Measurements from ENCODE around the gene PHKB. TPM values are rescaled to one million over a fixed set of nuclear protein-coding genes. Genes with fewer than 3 reads are reported as not detected.

The PHKB gene
- total and polyA plus RNA-seq, 2 donors (not counting 3 experiments of a cell fraction or from before 2014, with no cell fraction given): 30.1 to 61.0 TPM

DNA sequence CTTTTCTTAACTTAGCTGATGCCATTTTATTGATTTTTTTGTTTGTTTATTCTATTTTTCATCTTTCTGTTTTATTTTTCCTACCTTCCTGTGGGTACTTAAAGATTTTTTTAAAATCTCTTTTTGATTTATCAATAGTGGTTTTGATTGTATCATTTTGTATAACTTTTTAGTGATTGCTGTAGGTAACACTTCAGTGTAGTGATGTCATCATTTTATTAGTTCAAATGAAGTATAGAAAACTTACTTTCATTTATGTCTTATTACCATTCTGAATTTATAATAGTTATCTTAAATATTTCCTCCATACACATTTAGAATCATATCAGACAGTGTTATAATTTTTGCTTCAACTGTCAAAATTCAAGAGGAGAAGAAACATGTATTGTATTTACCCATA, 115.9 kb downstream of the PHKB start:
- dilution Hi-C loops (cut with MboI; ENCODE audit: extremely low pct_ligation_motif_present, low sequenced_read_pairs) (no loop called here), intact Hi-C loops (cut with micrococcal nuclease) (no loop called here)
- ChIA-PET POLR2A (no interaction called here), CTCF (no interaction called here)
- no peaks in the 10 kb centered on the region for H3K79me2 ChIP-seq (ENCODE audit: control insufficient read depth, insufficient read depth, low read length)
- no peak overlapping the region for H3K4me2 ChIP-seq (ENCODE audit: insufficient read depth, low read length)
- no peak overlapping the region for H3K27ac ChIP-seq (ENCODE audit: insufficient read depth, low read depth, low read length)
- no peaks in the 10 kb centered on the region for H3K9me1 ChIP-seq (replicated peaks; ENCODE audit: control insufficient read depth, extremely low read depth, insufficient read depth, low read length)
- no peaks in the 10 kb centered on the region for H3K36me3 ChIP-seq (ENCODE audit: control insufficient read depth in 2 of 2, extremely low read depth in 1 of 2, insufficient read depth in 2 of 2, low read length in 2 of 2)
- no peak overlapping the region for H2AFZ ChIP-seq (ENCODE audit: low read depth, low read length)
- TF ChIP-seq GATA2 (IDR thresholded peaks at IDR 0.05; ENCODE audit: insufficient read depth, insufficient read length, low read depth, low read length) (no peak), EZH2 (IDR thresholded peaks at IDR 0.05; ENCODE audit: borderline replicate concordance, low read depth, low read length, severe bottlenecking) (no peak), MYC (IDR thresholded peaks at IDR 0.05; ENCODE audit: low read depth, low read length) (no peak), POLR2AphosphoS5 (IDR thresholded peaks at IDR 0.05; ENCODE audit: insufficient read depth, low read depth, low read length) (no peak), POLR2A (IDR thresholded peaks at IDR 0.05; ENCODE audit: low read depth, low read length) (no peak), JUN (IDR thresholded peaks at IDR 0.05; ENCODE audit: borderline replicate concordance, insufficient read depth, insufficient read length, low read depth) (no peak), FOS (IDR thresholded peaks at IDR 0.05; ENCODE audit: borderline replicate concordance, insufficient read depth, low read length) (no peak)
- TF ChIP-seq, protein P1, sequence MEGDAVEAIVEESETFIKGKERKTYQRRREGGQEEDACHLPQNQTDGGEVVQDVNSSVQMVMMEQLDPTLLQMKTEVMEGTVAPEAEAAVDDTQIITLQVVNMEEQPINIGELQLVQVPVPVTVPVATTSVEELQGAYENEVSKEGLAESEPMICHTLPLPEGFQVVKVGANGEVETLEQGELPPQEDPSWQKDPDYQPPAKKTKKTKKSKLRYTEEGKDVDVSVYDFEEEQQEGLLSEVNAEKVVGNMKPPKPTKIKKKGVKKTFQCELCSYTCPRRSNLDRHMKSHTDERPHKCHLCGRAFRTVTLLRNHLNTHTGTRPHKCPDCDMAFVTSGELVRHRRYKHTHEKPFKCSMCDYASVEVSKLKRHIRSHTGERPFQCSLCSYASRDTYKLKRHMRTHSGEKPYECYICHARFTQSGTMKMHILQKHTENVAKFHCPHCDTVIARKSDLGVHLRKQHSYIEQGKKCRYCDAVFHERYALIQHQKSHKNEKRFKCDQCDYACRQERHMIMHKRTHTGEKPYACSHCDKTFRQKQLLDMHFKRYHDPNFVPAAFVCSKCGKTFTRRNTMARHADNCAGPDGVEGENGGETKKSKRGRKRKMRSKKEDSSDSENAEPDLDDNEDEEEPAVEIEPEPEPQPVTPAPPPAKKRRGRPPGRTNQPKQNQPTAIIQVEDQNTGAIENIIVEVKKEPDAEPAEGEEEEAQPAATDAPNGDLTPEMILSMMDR (IDR thresholded peaks at IDR 0.05; ENCODE audit: extremely low read depth in 1 of 2, insufficient read depth in 1 of 2, low read depth in 1 of 2, low read length in 2 of 2): no peak
- TF ChIP-seq, protein P2, sequence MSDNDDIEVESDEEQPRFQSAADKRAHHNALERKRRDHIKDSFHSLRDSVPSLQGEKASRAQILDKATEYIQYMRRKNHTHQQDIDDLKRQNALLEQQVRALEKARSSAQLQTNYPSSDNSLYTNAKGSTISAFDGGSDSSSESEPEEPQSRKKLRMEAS (IDR thresholded peaks at IDR 0.05; ENCODE audit: insufficient read depth, insufficient read length): no peak
- H3K9ac ChIP-seq (replicated peaks; ENCODE audit: extremely low read depth, insufficient read depth, low read length): no peak overlapping the region
- BruUV-seq (replicated peaks): no TSS peak
- DNase-seq (ENCODE audit: low read depth, low spot score) (no peak), FAIRE-seq (no peak)
- H3K4me3 ChIP-seq (replicated peaks in 1 of 3; ENCODE audit: insufficient read depth in 1 of 3, low read depth in 1 of 3, low read length in 3 of 3): no peak overlapping the region
- no peaks in the 10 kb centered on the region for H3K4me1 ChIP-seq (ENCODE audit: control insufficient read depth, extremely low read depth, insufficient read depth, low read length)
- no peaks in the 10 kb centered on the region for H4K20me1 ChIP-seq (replicated peaks; ENCODE audit: control insufficient read depth, extremely low read depth, insufficient read depth, low read length)
- H3K9me3 ChIP-seq (replicated peaks; ENCODE audit: control insufficient read depth, insufficient read depth, low read length): no peaks in the 10 kb centered on the region
- no peaks in the 10 kb centered on the region for H3K27me3 ChIP-seq (ENCODE audit: control insufficient read depth in 2 of 2, insufficient read depth in 2 of 2, low read length in 2 of 2)

Data from endothelial cell of umbilical vein (primary cell).